Ammon's horn (tissue), 1 donor: ENCODE data around the gene ENDOV.

Experiments
- DNase-seq: peaks from one replicate; pipeline ENCODE4 v3.0.0-alpha.2; 2016; ENCODE audit warnings: low spot score

The ENDOV gene

GRCh38 chr17:80449930-80450576 lies 35.1 kb downstream of the ENDOV start:
- no peak for DNase-seq

GRCh38 chr17:80451104-80451775 lies 36.3 kb downstream of the ENDOV start:
- no peak for DNase-seq

GRCh38 chr17:80452173-80452915 lies 37.4 kb downstream of the ENDOV start:
- no peak for DNase-seq

GRCh38 chr17:80453126-80453997 lies 38.4 kb downstream of the ENDOV start:
- DNase-seq: no peak

- DNase-seq: no peak
Measured at GRCh38 chr17:80453998-80454556, 39.1 kb downstream of the ENDOV start.

GRCh38 chr17:80454557-80455335 lies 39.8 kb downstream of the ENDOV start:
- peak; percentile 97 for DNase-seq

- peak; percentile 35 for DNase-seq
Measured at GRCh38 chr17:80455336-80455710, 40.4 kb downstream of the ENDOV start.

- peak; percentile 40 for DNase-seq
Measured at GRCh38 chr17:80455784-80456183, 40.8 kb downstream of the ENDOV start.

GRCh38 chr17:80456465-80457235 lies 41.7 kb downstream of the ENDOV start:
- DNase-seq: no peak

GRCh38 chr17:80457236-80457856 lies 42.4 kb downstream of the ENDOV start:
- no peak for DNase-seq

- DNase-seq: no peak
Measured at GRCh38 chr17:80458016-80458415, 43.0 kb downstream of the ENDOV start.

GRCh38 chr17:80459234-80459633 lies 44.3 kb downstream of the ENDOV start:
- no peak for DNase-seq

- peak; percentile 57 for DNase-seq
Measured at GRCh38 chr17:80460429-80460834, 45.5 kb downstream of the ENDOV start.

- DNase-seq: no peak
Measured at GRCh38 chr17:80461528-80462160, 46.7 kb downstream of the ENDOV start.

- no peak for DNase-seq
Measured at GRCh38 chr17:80463784-80464400, 48.9 kb downstream of the ENDOV start.

- no peak for DNase-seq
Measured at GRCh38 chr17:80464486-80464885, 49.5 kb downstream of the ENDOV start.

GRCh38 chr17:80465327-80465974 lies 50.5 kb downstream of the ENDOV start:
- no peak for DNase-seq

GRCh38 chr17:80466188-80466705 lies 51.3 kb downstream of the ENDOV start:
- no peak for DNase-seq
